IPS DF 4.7 (cell line): ENCODE data around the gene TUBB6.

Source experiments
- DNase-seq: peaks from one replicate; pipeline ENCODE4 v3.0.0-alpha.2; 2013; ENCODE audit warnings: low spot score; ENCODE audit errors: extremely low read depth

Gene TUBB6

DNA sequence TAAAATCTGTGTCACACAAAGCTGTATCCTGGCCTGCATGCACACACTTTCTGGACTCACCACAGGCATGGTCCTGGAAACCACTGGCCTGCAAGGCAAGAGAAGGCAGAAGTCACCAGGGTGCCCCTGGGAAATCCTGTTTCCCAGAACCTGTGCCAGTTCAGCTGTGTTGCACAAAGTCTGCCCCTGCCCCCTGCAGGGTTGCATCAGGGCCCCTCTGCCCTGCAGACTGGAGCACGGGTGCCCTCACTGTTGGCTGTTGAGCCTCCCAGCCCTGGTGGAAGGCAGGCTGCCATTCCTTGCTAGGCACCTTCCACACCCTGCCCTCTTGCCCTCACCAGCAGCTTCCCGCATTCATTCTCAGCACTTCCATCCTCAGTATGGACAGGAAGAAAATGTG lies 18.0 kb upstream of the TUBB6 start:
- DNase-seq = no peak

DNA sequence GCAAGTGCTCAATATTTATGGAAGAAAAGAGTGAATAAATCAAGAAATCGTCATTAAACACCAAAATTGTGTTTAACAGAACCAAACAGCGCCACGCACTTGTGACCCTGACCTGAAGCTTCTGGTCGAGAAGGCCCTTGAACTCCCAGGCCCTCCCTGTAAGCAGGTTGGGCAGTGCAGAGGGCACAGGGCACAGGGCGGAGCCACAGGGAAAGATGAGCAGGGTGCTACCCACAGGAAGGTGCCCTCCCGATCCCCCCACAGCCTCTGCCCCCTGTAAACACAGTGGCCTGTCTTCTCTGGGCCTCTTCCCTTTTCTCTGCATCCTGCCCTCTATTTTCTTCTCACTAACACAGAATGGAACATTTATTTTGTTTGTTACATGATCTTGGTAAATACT lies 16.9 kb upstream of the TUBB6 start:
- DNase-seq = no peak

DNA sequence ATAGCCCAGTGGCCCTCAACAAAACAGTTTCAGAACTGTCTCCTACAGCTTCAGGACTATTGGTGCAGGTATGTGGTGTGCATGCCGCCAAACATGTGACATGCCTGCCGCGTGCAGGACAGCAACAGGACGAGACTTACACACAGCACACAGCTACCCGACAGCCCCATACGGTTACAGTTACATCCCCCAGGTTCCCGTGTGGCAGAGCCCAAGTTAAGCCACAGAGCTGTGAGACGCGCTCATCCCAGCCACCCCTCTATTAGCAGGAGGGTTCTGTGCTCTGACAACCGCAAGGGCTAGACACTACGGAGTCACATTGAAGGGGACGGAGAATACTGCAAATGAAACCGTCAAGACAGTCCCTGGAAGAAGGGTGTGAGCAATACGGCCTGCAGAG lies 16.4 kb upstream of the TUBB6 start:
- no peak for DNase-seq

DNA sequence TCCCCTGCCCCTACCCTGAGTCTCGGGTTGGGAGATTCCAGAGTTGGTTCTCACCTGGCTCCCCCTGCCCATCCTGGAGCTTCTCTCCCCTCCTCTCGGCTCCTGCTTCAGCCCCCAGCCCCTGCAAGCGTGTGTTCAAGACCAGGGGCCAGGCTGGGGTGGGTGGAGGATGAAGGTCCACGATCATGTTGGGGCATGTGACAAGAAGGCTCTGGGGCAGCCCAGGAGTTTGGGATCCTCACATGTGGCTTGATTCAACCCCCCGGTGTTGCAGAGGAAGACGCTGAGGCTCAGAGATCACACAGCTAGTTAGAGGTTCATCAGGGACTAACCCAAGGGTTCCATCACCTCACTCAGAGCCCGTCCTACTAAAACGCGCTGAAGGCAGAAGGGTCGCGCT lies 14.2 kb upstream of the TUBB6 start:
- DNase-seq = no peak

DNA sequence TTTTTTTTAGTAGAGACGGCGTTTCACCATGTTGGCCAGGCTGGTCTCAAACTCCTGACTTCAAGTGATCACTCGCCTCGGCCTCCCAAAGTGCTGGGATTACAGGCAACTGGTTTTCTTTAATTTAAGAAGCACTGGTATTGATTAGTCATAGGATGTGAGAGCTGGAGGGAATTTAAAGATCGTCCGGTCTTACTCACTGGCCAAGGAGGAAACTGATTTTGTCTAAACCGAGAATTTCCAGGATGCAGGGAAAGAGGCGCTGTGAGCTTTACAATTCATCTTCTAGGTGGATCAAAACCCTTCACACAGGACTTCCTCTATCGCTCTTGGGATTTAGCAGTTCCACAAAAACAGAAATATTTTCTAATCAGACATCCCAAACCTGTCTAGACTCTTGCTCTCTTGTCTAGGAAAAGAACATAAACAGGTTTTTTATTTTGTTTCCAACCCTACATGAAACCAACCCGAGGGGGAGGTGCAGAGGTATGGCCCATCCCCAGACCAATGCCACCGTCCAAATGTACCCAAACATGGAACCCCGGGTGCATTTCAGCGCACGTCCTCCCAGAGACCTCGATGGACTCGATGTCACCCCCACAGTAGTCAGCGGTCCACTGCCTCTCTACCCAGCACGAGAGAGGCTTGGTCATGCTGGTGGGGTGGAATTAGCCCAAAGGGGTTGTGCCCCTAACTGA lies 12.5 kb upstream of the TUBB6 start:
- no peak for DNase-seq

DNA sequence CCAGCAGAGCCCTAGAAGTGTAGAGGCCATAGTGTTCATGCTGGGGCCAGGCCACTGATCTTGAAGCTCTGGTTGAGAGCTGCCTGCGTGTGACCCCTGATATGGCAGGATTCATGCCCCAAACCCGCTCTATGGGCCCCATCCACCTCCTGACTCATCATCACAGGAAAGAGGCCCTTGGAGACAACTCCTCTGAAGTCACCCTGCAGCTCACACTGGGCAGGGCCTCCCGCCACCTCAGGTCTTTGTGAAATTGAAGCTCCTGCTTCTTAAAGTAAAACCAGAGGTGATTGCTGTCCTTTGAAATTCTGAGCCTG lies 12.0 kb upstream of the TUBB6 start:
- no peak for DNase-seq

DNA sequence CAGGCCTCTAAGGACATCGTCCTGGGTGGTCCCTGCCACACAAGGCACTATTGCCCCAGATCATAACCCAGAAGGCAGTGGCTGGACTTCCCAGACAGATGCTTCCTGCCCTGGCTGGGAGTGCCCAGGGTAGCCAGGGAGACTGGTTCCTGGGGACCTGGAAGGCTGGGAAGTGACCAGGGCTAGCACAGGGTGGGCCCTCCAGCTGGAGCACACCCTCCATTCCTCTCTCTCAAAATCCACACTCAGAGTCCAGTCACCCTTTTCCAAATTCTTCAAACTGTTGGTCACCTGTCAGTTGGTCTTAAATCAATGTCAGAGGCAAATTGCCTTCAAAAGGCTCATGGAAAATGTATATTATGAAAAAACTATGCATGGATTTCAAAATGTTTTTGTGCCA lies 11.6 kb upstream of the TUBB6 start:
- no peak for DNase-seq

DNA sequence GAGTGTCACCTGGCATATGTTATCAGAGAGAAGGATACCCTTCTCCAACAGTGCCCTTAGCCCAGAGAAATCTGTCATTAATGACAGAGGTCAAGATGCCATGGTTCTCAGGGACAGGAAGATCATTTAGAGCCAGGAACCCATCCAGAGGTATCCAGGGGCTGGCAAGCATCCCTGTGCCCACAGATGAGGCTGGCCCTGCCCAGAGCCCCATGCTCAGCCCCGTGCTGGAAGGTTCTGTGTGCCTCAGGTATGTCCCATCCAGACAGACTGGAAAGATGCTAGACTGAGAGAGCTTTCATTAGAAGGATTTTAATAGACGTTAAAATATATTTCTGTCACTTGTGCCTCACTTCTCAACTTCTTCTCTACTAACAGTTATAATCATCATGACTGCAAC lies 8.2 kb upstream of the TUBB6 start:
- DNase-seq = no peak

DNA sequence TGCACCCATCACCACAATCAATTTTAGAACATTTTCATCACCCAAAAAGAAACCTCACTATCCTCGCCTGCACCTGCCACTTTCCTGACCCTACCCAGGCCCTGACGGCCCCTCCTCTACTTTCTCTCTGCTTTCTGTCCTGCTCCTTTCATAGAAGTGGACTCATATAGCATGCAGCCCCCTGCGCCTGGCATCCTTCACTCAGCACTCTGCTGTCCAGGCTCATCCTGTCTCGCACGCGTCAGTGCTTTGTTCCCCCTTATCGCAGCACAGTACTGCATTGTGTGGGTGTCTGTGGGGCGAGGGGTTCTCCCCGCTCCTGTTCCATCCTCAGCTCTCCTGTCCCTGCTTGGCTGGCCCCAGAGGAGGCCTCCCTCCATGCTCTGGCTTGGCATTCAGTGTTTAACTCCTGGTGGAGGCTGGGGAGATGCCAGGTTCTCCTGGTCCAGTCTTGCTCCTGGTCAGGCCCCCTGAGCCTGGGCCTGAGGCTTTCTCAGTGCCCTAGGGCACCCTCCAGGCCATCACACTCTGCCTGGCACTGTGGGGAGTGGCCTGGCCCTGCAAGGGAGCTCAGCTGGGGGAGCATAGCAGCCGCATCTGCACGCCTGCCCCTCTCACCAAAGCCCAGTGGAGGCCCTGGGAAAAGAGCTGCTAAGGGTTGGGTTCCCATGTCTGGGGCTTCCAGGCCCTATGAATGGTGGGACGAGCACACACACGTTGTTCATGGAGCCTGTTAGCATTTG lies 6.6 kb upstream of the TUBB6 start:
- DNase-seq = no peak

DNA sequence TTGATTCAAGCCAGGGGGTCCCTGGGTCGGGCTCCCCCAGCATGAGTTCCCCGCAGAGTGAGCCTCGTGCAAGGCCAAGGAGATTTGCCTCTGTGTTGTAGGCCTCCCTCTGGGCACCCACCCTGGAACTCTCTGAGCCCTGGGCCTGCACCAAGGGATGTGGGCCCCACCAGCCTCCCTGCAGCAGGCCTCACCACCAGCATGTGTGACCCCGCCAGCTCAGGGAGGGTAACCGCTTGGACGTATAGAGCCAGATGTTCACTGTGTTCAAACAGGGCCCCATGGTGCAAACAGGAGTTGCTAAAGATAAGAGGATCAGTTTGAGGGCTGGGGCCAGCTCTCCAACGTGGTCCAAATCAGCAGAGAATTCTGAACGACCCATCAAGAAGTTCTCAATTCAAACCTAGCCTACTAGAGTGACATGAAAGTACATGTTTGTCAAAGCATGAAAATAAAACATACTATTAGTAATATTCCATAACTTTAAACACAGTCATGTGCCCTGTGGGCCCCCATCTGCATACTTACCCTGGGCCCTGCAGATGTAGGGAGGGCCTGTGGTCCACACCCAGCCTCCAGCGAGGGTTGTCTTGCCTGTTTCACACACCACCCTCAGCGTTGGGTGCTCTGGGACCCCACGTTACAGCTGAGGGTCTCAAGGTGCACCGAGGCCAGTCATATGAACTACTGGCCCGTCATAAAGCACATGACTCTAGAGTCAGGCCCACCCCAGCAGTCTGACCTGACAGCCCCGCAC lies 5.5 kb upstream of the TUBB6 start:
- no peak for DNase-seq

DNA sequence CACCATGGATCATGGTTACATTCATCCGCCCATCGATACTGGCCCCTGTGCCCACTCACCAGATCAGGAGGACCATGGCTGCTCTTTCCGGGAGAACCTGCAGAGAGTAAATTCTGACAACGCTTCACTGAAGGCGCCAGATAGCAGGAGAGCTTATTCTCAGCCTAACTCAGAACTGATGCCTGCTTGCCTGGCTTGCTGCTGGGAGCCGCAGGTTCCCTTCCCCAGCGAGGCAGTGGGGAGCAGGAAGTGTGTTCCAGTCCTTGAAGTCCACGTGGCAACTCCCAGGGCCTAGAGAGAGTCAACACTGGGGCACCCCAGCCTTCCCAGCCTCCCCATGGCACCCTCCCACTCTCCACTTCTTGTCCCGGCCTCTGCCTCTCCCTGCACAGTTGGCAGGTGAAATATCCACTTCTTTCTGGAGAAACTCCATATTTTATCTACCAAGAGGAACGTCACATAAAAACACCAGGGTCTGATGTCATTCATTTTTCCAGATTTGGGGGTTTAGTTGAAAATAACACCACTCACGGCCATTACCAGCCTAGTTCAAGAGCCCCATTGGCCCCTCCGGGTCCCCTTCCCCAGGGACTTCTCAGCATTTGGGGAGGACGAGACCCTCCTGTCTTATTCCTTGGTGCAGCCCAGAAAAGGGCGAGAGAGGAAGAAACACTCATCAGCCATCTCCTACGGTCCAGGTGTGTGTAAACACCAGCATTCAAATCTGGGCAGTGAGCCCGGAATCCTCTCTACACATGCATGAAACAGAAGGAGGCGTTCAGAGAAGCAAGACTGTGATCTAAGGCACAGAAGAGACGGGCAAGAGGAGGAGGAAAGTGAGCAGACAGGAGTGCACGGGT lies 3.5 kb upstream of the TUBB6 start:
- no peak for DNase-seq

DNA sequence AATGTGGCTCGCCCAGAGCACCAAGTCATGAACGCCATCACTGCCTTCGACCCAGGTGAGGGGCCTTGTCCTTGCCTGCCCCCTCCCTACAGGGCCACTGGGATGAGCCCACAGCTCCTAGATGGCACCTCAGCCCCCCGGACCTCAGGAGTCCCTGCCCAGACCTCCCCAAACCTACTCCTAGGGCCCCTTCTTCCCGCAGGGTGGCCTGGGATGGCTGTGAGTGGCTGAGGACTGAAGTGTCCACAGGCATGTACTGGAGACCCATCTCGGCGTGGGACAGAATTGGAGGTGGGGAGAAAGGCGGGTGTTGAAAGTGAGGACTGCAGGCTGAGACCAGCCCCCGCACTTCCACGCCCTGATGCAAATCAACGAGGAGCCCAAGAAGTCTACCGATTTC lies 2.8 kb upstream of the TUBB6 start:
- no peak for DNase-seq

DNA sequence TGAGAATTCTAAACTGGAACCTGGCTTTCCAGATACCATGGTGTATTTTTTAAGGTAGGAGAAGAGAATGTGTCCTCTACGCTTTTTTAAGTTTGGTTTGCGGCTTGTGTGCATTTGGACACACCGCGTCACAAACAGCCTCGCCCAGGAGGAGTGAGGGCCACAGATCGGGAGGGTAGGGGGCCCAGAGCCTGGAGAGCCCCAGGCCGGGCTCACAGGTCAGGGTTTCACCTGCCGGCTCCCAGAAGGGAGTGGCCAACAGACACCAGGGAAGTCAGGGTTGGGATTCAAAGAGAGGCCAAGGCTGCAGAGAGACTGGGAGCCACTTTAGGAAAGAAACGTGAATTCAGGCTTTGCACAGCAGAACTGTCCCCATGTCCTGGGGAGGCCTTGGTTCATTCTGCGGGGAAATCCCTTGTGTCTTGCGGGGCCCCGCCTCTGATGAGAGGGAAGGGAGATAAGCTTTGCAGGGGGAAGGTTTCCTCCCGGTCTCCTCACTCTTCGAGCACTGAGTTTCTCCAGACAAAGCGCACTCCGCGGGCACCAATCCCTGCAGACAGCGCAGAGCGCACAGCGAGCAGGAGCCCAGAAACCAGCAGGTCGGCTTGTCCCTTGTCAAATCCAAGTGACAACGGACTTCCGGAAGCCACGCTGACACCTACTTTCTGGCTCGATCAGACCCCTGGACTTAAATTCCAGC lies 2.0 kb upstream of the TUBB6 start:
- no peak for DNase-seq

DNA sequence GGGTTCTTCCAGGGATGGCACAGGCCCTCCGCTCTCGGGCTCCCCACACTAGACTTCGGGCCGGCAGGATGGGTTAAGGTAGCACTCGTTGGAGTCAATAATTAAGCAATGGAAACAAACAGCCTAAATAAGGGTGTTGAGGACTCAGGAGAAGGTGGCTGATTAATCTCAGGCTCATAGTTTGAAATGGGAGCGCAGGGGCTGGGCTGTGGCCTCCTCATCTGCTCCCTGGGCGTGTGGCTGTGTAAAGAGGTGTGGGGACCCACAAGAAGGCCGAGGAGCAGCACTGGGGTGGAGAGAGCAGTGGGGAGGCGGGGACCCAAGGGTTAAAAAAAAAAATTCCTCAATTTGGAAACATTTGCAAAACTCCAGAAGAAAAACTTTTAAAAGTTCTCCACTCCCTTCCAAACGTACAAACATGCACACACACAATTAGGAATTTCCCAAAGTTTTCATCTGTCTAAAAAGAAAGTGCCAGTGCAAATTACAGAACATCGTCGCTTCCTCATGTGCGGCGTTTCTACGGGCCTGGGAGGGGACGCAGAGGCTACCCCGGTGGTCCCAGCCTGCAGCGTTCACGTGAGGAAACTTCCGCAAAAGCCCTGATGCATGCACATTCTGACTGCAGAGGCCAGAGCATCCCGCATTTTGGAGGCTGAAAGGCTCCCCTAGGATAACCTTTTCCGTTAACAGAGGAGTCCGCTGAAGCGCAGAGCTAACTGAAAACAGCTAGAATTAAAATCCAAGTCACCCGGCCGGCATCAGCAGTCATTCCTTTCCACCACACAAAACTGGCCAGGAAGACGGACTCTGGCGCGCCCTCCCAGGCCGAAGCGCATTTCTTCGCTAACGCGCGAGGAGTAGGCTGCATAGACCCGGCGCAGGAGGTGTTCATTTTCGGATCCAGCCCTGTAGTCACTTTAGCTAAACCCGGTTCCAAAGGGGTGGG lies 1.0 kb upstream of the TUBB6 start:
- DNase-seq = no peak

DNA sequence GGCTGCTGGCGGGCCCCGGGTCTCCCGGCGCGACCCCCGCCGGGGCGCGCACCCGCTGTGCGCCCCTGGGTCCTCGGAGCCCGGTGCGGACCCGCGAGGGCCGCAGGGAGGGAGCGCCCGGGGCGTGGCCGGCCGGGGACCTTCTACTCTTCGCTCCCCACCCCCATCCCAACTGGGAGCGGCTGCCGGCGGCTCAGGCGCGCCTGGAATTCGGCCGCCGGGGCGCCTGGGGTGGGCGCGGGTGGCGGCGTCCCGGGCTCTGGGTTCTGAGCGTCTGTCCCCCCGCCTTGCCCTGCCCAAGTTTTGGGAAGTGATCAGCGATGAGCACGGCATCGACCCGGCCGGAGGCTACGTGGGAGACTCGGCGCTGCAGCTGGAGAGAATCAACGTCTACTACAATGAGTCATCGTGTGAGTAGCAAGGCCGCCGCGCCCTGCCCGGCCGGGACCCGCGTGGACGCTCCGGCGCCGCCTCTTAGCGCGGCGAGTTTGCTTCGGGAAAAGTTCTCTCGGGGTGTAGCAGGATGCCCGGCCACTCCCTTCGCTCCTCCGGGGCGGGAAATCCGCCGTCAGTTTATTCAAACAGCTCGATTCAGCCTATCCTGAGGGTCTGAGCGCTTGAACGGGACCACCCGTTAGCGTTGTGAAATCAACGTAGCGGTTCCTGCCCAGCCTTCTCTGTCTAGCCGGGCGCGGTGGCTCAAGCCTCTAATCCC lies 502 bp downstream of the TUBB6 start:
- no peak for DNase-seq

DNA sequence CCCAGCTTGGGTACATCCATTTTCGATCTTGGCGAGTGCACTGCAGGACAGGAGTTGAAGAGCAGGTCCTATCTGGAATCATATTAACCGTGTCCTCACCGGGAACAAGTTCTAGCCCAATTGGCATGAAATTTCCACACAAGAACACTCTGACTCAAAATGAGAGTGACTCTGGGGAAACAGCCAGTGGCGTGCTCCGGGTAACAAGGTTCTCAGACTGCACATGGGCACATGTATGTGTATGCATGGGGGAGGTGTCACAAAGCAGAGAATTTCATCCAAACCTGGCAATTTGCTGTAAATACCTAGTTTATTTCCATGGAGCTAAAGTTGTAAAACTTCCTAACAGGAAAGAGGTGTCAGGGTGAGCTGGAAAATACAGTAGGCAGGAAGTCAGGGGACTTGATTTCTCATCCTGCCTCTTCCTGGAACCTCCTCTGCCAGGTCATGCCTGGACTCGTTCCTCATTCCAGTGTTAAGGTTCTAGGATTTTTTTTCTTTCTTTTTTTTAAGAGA lies 1.7 kb downstream of the TUBB6 start:
- DNase-seq = no peak

DNA sequence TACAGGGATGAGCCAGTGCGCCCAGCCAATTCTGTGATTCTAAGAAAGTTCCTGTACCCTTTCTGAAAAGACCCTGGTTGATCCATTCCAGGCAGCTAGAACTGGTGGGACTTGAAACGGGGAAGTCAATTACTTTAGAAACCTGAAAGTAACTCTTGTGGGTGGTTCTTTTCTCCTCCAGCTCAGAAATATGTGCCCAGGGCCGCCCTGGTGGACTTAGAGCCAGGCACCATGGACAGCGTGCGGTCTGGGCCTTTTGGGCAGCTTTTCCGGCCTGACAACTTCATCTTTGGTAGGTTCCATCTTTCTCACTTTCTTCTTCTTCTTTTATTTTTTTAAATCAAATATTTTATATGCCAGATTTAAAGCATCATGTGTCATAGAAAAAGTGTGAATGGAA lies 2.7 kb downstream of the TUBB6 start:
- DNase-seq = no peak

DNA sequence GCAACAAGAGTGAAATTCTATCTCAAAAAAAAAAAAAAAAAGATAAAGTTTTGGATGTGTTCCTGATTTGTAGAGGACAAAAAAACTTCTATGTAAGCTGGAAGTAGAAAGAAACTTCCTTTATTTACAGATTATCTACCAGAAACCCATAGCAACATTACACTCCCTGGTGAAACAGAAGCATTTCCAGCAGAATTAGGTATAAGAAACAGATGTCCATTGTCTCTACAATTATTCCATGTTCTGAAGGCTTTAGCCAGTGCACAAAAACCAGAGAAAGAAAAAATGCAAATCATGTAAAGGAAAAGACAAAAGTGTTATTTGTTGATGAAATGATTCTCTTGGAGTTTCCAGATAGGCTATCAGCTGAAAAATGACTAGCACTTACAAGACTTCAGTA lies 4.9 kb downstream of the TUBB6 start:
- no peak for DNase-seq
